ENCODE measurements around the gene PTEN.

DNA sequence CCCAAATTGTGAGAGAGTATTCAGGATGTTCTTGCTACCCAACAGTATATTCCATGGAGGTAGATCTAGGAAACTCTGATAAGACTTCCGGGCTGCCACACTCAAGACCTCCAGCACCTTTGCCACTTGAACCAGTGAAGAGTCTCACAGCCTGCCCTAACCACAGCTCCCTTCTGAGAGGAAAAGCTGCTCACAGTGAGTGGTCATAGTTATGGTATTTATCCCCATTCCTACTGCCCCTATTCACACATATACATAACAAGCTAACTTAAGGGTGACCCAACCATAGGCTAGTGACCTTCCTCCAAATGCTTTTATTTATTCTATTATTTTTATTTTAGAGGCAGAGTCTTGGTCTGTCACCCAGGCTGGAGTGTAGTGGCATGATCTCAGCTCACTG lies 156.3 kb downstream of the PTEN start:
- TF ChIP-seq, protein P1, sequence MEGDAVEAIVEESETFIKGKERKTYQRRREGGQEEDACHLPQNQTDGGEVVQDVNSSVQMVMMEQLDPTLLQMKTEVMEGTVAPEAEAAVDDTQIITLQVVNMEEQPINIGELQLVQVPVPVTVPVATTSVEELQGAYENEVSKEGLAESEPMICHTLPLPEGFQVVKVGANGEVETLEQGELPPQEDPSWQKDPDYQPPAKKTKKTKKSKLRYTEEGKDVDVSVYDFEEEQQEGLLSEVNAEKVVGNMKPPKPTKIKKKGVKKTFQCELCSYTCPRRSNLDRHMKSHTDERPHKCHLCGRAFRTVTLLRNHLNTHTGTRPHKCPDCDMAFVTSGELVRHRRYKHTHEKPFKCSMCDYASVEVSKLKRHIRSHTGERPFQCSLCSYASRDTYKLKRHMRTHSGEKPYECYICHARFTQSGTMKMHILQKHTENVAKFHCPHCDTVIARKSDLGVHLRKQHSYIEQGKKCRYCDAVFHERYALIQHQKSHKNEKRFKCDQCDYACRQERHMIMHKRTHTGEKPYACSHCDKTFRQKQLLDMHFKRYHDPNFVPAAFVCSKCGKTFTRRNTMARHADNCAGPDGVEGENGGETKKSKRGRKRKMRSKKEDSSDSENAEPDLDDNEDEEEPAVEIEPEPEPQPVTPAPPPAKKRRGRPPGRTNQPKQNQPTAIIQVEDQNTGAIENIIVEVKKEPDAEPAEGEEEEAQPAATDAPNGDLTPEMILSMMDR (conservative IDR thresholded peaks at IDR 0.05; ENCODE audit: low read depth, low read length): no peak
- no peak for TF ChIP-seq EZH2 (IDR thresholded peaks at IDR 0.05; ENCODE audit: borderline replicate concordance, low read depth, low read length, poor library complexity, severe bottlenecking)

All from A673 (cell line).